Ovary (tissue), 9 donors: Measurements from ENCODE around the gene ANKAR. TPM values are rescaled to one million over a fixed set of nuclear protein-coding genes. Genes with fewer than 3 reads are reported as not detected.
A peak's percentile ranks its signal among the peaks of the same experiment; 100 is the strongest.
"Not testable (repeated sequence)": the region's sequence is repeated elsewhere in the genome, so short reads cannot be mapped to it uniquely, and the experiment has no call there.

ENCODE experiments used
- DNase-seq, 5 donors: peaks; one replicate each; pipeline ENCODE4 v3.0.0-alpha.2; 2019 to 2020
- H3K27ac ChIP-seq, 2 donors: fragments of 200-600 bp; one replicate each; pipeline versions ENCODE4 v1.5.1 to v1.8.0; 2019 to 2022
- H3K27me3 ChIP-seq: fragments of 200-600 bp; one replicate; pipeline ENCODE4 v1.8.0; 2022
- H3K36me3 ChIP-seq: fragments of 200-600 bp; sonication (generic); one replicate; pipeline ENCODE4 v1.5.1; 2019
- H3K4me1 ChIP-seq: one replicate; pipeline ENCODE4 v1.8.1; 2013; ENCODE audit warnings: mild to moderate bottlenecking, moderate library complexity; ENCODE audit not compliant: insufficient read depth
- H3K4me3 ChIP-seq: fragments of 200-600 bp; sonication (generic); one replicate; pipeline ENCODE4 v1.5.1; 2017
- H3K9me3 ChIP-seq, 2 donors: fragments of 200-600 bp in 1 of 2; sonication (generic) in 1 of 2; one replicate each; pipeline versions ENCODE4 v1.5.1 to v1.8.1; 2013 to 2019; ENCODE audit warnings: mild to moderate bottlenecking in 1 of 2, moderate library complexity in 1 of 2
- CTCF ChIP-seq, 3 donors: fragments of 450-650 bp in 2 of 3; fragments of 200-600 bp in 1 of 3; IDR thresholded peaks; one replicate each; pipeline versions ENCODE4 v1.5.1 to v1.8.0; 2016 to 2022; ENCODE audit warnings: antibody characterized with exemption in 3 of 3, mild to moderate bottlenecking in 1 of 3
- EP300 ChIP-seq: sonication (generic); formaldehyde crosslinking; IDR thresholded peaks from one replicate; pipeline ENCODE4 v1.6.1; 2017; ENCODE audit warnings: antibody characterized with exemption
- POLR2A ChIP-seq: fragments of 450-650 bp; IDR thresholded peaks from one replicate; pipeline ENCODE4 v1.6.1; 2017; ENCODE audit warnings: antibody characterized with exemption, mild to moderate bottlenecking, moderate library complexity
- WGBS, 3 donors: extraction: QIAGEN DNeasy Blood & Tissue Kit in 1 of 3; methylation state at CpG; one replicate each; pipeline versions ENCODE4 v1.1.5 to v1.1.7; 2013 to 2017; 5-methylcytosine and 5-hydroxymethylcytosine counted together
- intact Hi-C, 4 donors: fragments of 100-400 bp; cut with DNase I; formaldehyde crosslinking; loops; one replicate each; pipeline versions ENCODE4 v1.11.0 to v1.15.1; 2022 to 2023
- polyA plus RNA-seq, 2 donors: library from polyadenylated mRNA; stranded (reverse); fragments of 200-250 nt in 1 of 2; fragments of 350-450 nt in 1 of 2; fragmentation: Illumina TruSeq in 1 of 2; extraction: RNeasy Lipid Tissue Mini Kit (QIAGEN cat#74804) in 1 of 2; gene quantifications; one replicate each; pipeline ENCODE4 v1.2.3, GENCODE V29; 2013 to 2014
- total RNA-seq, 7 donors: library from RNA; depleted of rRNA in 2 of 7; stranded (reverse); fragments of >200 nt in 2 of 7; fragmentation: NEBNext Ultra II Directional in 3 of 7; extraction: Animal tissue kit (Norgen Biotek cat#: 25700) in 3 of 7; gene quantifications; one replicate each; pipeline versions ENCODE4 v1.1.0 to v1.2.4, GENCODE V29; 2016 to 2023
- donor health status: DM: no; HTN: no; CAD: no; lungs with moderate emphysema.
- donor health status: DM: no; HTN: no; CAD: no.
- donor health status: Bipolar disorder and iron deficiency.
- donor health status: DM: yes; HTN: yes; CAD: no.
- donor health status: DM: no; HTN: no; CAD: no.
- donor health status: DM: yes; HTN: yes; CAD: no.

The ANKAR gene
- total and polyA plus RNA-seq, 9 donors: 3.6 to 23.2 (median 17.3) TPM

GRCh38 chr2:189681203-189681602 lies 6.7 kb downstream of the ANKAR start:
- Histone ChIP-seq H3K27ac (no peak overlapping the region), H3K4me3 (no peak overlapping the region), H3K27me3 (no peaks in the 10 kb centered on the region), H3K36me3 (no peaks in the 10 kb centered on the region), H3K9me3 (no peaks in the 10 kb centered on the region), H3K4me1 (peaks cover 8% of the 10 kb centered on the region)
- intact Hi-C loops: no loop called here
- no peak for TF ChIP-seq EP300
- TF ChIP-seq POLR2A: no peak
- no peak for TF ChIP-seq CTCF (IDR thresholded peaks at IDR 0.05)
- 96 to 100% (median 97%) methylated on average over 1 of the region's 1 CpG for WGBS, 3 donors
- no peak for DNase-seq

GRCh38 chr2:189681903-189682302 lies 7.4 kb downstream of the ANKAR start:
- no peak overlapping the region for H3K27ac ChIP-seq
- TF ChIP-seq CTCF (IDR thresholded peaks at IDR 0.05): no peak
- TF ChIP-seq POLR2A: no peak
- no peak for TF ChIP-seq EP300
- DNase-seq: no peak
- intact Hi-C loops: no loop called here
- H3K9me3 ChIP-seq: no peaks in the 10 kb centered on the region
- no peaks in the 10 kb centered on the region for H3K27me3 ChIP-seq
- H3K36me3 ChIP-seq: no peaks in the 10 kb centered on the region
- peaks cover 8% of the 10 kb centered on the region for H3K4me1 ChIP-seq
- no peak overlapping the region for H3K4me3 ChIP-seq

- Histone ChIP-seq H3K4me3 (no peak overlapping the region), H3K9me3 (no peaks in the 10 kb centered on the region), H3K27ac (no peak overlapping the region), H3K27me3 (no peaks in the 10 kb centered on the region), H3K36me3 (no peaks in the 10 kb centered on the region), H3K4me1 (peaks cover 8% of the 10 kb centered on the region)
- DNase-seq: no peak
- 39 to 44% (median 42%) methylated on average over 1 of the region's 1 CpG for WGBS, 3 donors
- no peak for TF ChIP-seq EP300
- TF ChIP-seq POLR2A: no peak
- intact Hi-C loops: no loop called here
These were observed 8.9 kb downstream of the ANKAR start for GRCh38 chr2:189683348-189683747.

- no peak for TF ChIP-seq POLR2A
- no peak for TF ChIP-seq EP300
- no peak for TF ChIP-seq CTCF (IDR thresholded peaks at IDR 0.05)
- Histone ChIP-seq H3K4me1 (peaks cover 8% of the 10 kb centered on the region), H3K9me3 (no peaks in the 10 kb centered on the region), H3K27ac (no peak overlapping the region), H3K36me3 (no peaks in the 10 kb centered on the region), H3K27me3 (no peaks in the 10 kb centered on the region), H3K4me3 (no peak overlapping the region)
- no peak for DNase-seq
- intact Hi-C loops: no loop called here
- 36 to 51% (median 37%) methylated on average over 1 of the region's 1 CpG for WGBS, 3 donors
These were observed 10.3 kb downstream of the ANKAR start for GRCh38 chr2:189684811-189685210.

- H3K9me3 ChIP-seq: no peaks in the 10 kb centered on the region
- no peaks in the 10 kb centered on the region for H3K27me3 ChIP-seq
- DNase-seq: peak; percentile 35 to 51 (median 45)
- 36 to 46% (median 46%) methylated on average over 2 of the region's 2 CpGs for WGBS, 3 donors
- peaks cover 8% of the 10 kb centered on the region for H3K4me1 ChIP-seq
- TF ChIP-seq CTCF (IDR thresholded peaks at IDR 0.05) (no peak), EP300 (no peak), POLR2A (no peak)
- H3K36me3 ChIP-seq: no peaks in the 10 kb centered on the region
- no peak overlapping the region for H3K27ac ChIP-seq
- intact Hi-C loops: no loop called here
- H3K4me3 ChIP-seq: no peak overlapping the region
These were observed 11.2 kb downstream of the ANKAR start for GRCh38 chr2:189685540-189686229.

- H3K27me3 ChIP-seq, H3K4me1 ChIP-seq, H3K4me3 ChIP-seq, intact Hi-C loops, H3K27ac ChIP-seq, DNase-seq, H3K9me3 ChIP-seq, H3K36me3 ChIP-seq: not testable (repeated sequence)
- 95 to 99% (median 98%) methylated on average over 1 of the region's 1 CpG for WGBS, 3 donors
These were observed 13.3 kb downstream of the ANKAR start for GRCh38 chr2:189687796-189688195.
